Panc1 (cell line): Measurements from ENCODE around the gene RIC8B.

Experiments used
- POLR2AphosphoS5 ChIP-seq: IDR thresholded peaks from 2 replicates; pipeline ENCODE4 v1.6.1; 2012; ENCODE audit warnings: mild to moderate bottlenecking, low read depth, low read length, moderate library complexity
- SIN3A ChIP-seq: IDR thresholded peaks from 2 replicates; pipeline ENCODE4 v1.6.1; 2012; ENCODE audit warnings: low read depth, mild to moderate bottlenecking, low read length, moderate library complexity, borderline replicate concordance; ENCODE audit not compliant: insufficient read depth
- TCF7L2 ChIP-seq: IDR thresholded peaks from 2 replicates; pipeline ENCODE4 v1.6.1; 2011; ENCODE audit warnings: mild to moderate bottlenecking, low read depth, low read length, inconsistent platforms
- TF ChIP-seq, protein P1 (sequence below): fragments of 450-650 bp; IDR thresholded peaks from 2 replicates; pipeline ENCODE4 v1.5.1; 2017; ENCODE audit warnings: mild to moderate bottlenecking

DNA sequence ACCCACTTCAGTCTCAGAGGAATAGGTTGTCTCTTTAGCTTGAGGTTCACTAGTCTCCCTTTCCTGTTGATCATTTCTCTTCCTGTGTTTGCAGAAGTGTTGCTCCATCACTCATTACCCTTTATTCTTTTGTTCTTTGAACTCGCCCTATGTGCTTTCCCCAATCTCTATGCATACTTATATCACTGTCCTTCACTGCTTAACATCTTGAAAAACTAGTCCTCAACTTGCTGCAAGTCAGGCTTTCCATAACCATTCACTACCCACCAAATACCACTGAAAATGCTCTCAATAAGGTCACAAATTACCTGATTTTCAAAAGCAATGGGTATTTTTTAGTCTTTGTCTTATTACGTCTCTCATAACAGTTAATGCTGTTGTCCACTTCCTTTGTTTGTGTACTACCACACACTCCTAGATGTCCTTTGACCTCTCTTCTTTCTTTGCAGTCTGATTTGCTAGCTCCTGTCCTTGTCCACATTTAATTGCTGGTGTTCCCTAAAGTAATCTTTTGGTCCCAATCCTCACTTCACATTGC, 80.8 kb downstream of the RIC8B start:
- TF ChIP-seq, protein P1, sequence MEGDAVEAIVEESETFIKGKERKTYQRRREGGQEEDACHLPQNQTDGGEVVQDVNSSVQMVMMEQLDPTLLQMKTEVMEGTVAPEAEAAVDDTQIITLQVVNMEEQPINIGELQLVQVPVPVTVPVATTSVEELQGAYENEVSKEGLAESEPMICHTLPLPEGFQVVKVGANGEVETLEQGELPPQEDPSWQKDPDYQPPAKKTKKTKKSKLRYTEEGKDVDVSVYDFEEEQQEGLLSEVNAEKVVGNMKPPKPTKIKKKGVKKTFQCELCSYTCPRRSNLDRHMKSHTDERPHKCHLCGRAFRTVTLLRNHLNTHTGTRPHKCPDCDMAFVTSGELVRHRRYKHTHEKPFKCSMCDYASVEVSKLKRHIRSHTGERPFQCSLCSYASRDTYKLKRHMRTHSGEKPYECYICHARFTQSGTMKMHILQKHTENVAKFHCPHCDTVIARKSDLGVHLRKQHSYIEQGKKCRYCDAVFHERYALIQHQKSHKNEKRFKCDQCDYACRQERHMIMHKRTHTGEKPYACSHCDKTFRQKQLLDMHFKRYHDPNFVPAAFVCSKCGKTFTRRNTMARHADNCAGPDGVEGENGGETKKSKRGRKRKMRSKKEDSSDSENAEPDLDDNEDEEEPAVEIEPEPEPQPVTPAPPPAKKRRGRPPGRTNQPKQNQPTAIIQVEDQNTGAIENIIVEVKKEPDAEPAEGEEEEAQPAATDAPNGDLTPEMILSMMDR, result no peak
- TF ChIP-seq SIN3A (no peak), POLR2AphosphoS5 (no peak), TCF7L2 (no peak)
